ENCODE data around the gene SOBP. TPM values are rescaled to one million over a fixed set of nuclear protein-coding genes. Genes with fewer than 3 reads are reported as not detected.

The SOBP gene
- total RNA-seq, 4 donors from 2014 or later: 6.0 to 18.4 (median 6.7) TPM

GRCh38 chr6:107658920-107659865, 169.3 kb downstream of the SOBP start:
- Histone ChIP-seq H3K9me3 (no peaks in the 10 kb centered on the region), H3K4me3 (no peak overlapping the region), H3K4me1 (peaks cover 0 to 10% (median 2%) of the 10 kb centered on the region in 4 donors), H3K27me3 (no peaks in the 10 kb centered on the region), H3K27ac (no peak overlapping the region), H3K36me3 (peaks cover 0 to 5% (median 0%) of the 10 kb centered on the region in 3 donors)
- 87% methylated on average over 18 of the region's 18 CpGs for WGBS, 2 donors
- TF ChIP-seq POLR2A (IDR thresholded peaks at IDR 0.05): no peak
- TF ChIP-seq EP300 (IDR thresholded peaks at IDR 0.05): no peak
- no peak for TF ChIP-seq CTCF (IDR thresholded peaks at IDR 0.05)
- no peak for DNase-seq (ENCODE audit: low spot score in 2 of 2)

GRCh38 chr6:107660839-107661238, 170.9 kb downstream of the SOBP start:
- no peaks in the 10 kb centered on the region for H3K9me3 ChIP-seq
- peaks cover 0 to 5% (median 0%) of the 10 kb centered on the region in 3 donors for H3K36me3 ChIP-seq
- H3K27me3 ChIP-seq: no peaks in the 10 kb centered on the region
- peaks cover 0 to 6% (median 3%) of the 10 kb centered on the region in 4 donors for H3K4me1 ChIP-seq
- TF ChIP-seq CTCF (IDR thresholded peaks at IDR 0.05) (no peak), EP300 (IDR thresholded peaks at IDR 0.05) (no peak), POLR2A (IDR thresholded peaks at IDR 0.05) (no peak)
- 72 to 76% methylated on average over 11 of the region's 11 CpGs for WGBS, 2 donors
- H3K4me3 ChIP-seq: no peak overlapping the region
- no peak overlapping the region for H3K27ac ChIP-seq
- DNase-seq (ENCODE audit: low spot score in 2 of 2): no peak

- no peak for DNase-seq (ENCODE audit: low spot score in 2 of 2)
- Histone ChIP-seq H3K9me3 (no peaks in the 10 kb centered on the region), H3K36me3 (peaks cover 0 to 5% (median 0%) of the 10 kb centered on the region in 3 donors), H3K27ac (no peak overlapping the region), H3K4me1 (peaks cover 0 to 10% (median 5%) of the 10 kb centered on the region in 4 donors), H3K4me3 (no peak overlapping the region), H3K27me3 (no peaks in the 10 kb centered on the region)
- 83 to 87% methylated on average over 7 of the region's 7 CpGs for WGBS, 2 donors
- TF ChIP-seq CTCF (IDR thresholded peaks at IDR 0.05) (no peak), POLR2A (IDR thresholded peaks at IDR 0.05) (no peak), EP300 (IDR thresholded peaks at IDR 0.05) (no peak)
Measured at GRCh38 chr6:107661291-107661690, 171.4 kb downstream of the SOBP start.

GRCh38 chr6:107662333-107662732, 172.4 kb downstream of the SOBP start:
- 73 to 74% methylated on average over 4 of the region's 4 CpGs for WGBS, 2 donors
- Histone ChIP-seq H3K27ac (no peak overlapping the region), H3K27me3 (no peaks in the 10 kb centered on the region), H3K4me1 (peaks cover 0 to 18% (median 7%) of the 10 kb centered on the region in 4 donors), H3K4me3 (no peak overlapping the region), H3K36me3 (peaks cover 0 to 5% (median 0%) of the 10 kb centered on the region in 3 donors), H3K9me3 (no peaks in the 10 kb centered on the region)
- DNase-seq (ENCODE audit: low spot score in 2 of 2): no peak
- TF ChIP-seq CTCF (IDR thresholded peaks at IDR 0.05): no peak
- no peak for TF ChIP-seq EP300 (IDR thresholded peaks at IDR 0.05)
- no peak for TF ChIP-seq POLR2A (IDR thresholded peaks at IDR 0.05)

GRCh38 chr6:107663308-107663707, 173.4 kb downstream of the SOBP start:
- Histone ChIP-seq H3K27ac (no peak overlapping the region), H3K4me1 (peaks cover 0 to 21% (median 5%) of the 10 kb centered on the region in 4 donors), H3K36me3 (peaks cover 0 to 3% (median 0%) of the 10 kb centered on the region in 3 donors), H3K27me3 (no peaks in the 10 kb centered on the region), H3K9me3 (no peaks in the 10 kb centered on the region), H3K4me3 (no peak overlapping the region)
- 79 to 80% methylated on average over 6 of the region's 6 CpGs for WGBS, 2 donors
- TF ChIP-seq CTCF (IDR thresholded peaks at IDR 0.05) (no peak), EP300 (IDR thresholded peaks at IDR 0.05) (no peak), POLR2A (IDR thresholded peaks at IDR 0.05) (no peak)
- no peak for DNase-seq (ENCODE audit: low spot score in 2 of 2)

Measured in tibial nerve (tissue), 4 donors.